ENCODE data around the gene PTTG1IP. TPM values are rescaled to one million over a fixed set of nuclear protein-coding genes. Genes with fewer than 3 reads are reported as not detected.
A peak's percentile ranks its signal among the peaks of the same experiment; 100 is the strongest.

The PTTG1IP gene
- total RNA-seq, 2 donors from 2014 or later: 301 to 351 TPM

DNA sequence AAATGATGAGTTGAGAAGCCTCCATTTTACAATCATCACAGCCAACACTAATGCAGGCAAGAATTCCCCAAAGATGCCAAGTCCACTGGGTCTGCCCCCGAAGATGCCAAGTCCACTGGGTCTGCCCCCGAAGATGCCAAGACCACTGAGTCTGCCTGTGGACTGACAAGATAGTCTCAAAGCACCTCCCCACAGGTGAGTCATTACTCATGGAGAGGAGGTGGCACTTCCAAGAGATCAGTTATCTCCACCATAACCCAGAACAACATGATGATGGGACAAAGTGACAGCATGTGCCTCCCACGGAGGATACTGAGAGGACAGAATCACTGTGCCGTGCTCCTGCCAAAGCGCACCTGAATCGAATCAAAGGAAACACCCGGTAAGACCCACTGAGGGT lies 4.8 kb downstream of the PTTG1IP start:
- no peak for TF ChIP-seq CTCF (IDR thresholded peaks at IDR 0.05)
- Histone ChIP-seq H3K9me3 (no peaks in the 10 kb centered on the region), H3K27me3 (replicated peaks; ENCODE audit: insufficient read depth) (no peaks in the 10 kb centered on the region), H3K4me1 (ENCODE audit: control insufficient read depth in 1 of 2, low read depth in 2 of 2) (peaks cover 47 to 71% of the 10 kb centered on the region in 2 donors), H3K4me3 (peak overlapping the region; percentile 91), H3K27ac (peak overlapping the region; percentile 92 to 98), H3K36me3 (peaks cover 13% of the 10 kb centered on the region)
- ATAC-seq (ENCODE audit: insufficient number of reproducible peaks, low FRiP score, low read depth): no peak
- no peak for DNase-seq (ENCODE audit: low spot score)

- H3K4me1 ChIP-seq (ENCODE audit: control insufficient read depth in 1 of 2, low read depth in 2 of 2): peaks cover 47 to 71% of the 10 kb centered on the region in 2 donors
- ATAC-seq (ENCODE audit: insufficient number of reproducible peaks, low FRiP score, low read depth): no peak
- no peaks in the 10 kb centered on the region for H3K27me3 ChIP-seq (replicated peaks; ENCODE audit: insufficient read depth)
- DNase-seq (ENCODE audit: low spot score): no peak
- peak overlapping the region; percentile 92 to 98 for H3K27ac ChIP-seq
- H3K36me3 ChIP-seq: peaks cover 18% of the 10 kb centered on the region
- no peak for TF ChIP-seq CTCF (IDR thresholded peaks at IDR 0.05)
- no peaks in the 10 kb centered on the region for H3K9me3 ChIP-seq
- peak overlapping the region; percentile 91 for H3K4me3 ChIP-seq
These were observed 5.3 kb downstream of the PTTG1IP start for GRCh38 chr21:44867999-44868700.

DNA sequence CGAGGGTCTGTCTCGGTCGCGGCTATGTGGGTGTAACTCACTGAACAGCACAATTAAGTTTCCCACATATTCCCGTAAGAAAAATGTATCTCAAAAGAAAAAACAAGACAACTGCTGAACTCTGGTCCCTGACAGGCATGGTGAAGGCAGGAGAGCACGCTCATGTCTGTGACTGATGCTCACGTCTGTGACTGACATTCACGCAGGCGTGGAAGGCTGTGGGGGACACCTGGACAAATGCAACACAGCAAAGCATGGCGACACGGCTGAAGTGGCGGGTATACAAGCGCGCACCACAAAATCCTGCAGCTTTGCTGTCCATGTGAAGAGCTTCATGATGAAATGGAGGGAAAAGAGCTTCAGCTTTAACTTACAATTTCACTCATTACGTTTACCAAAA lies 6.0 kb downstream of the PTTG1IP start:
- no peak overlapping the region for H3K4me3 ChIP-seq
- no peaks in the 10 kb centered on the region for H3K9me3 ChIP-seq
- ATAC-seq (ENCODE audit: insufficient number of reproducible peaks, low FRiP score, low read depth) (no peak), DNase-seq (ENCODE audit: low spot score) (no peak)
- peaks cover 23% of the 10 kb centered on the region for H3K36me3 ChIP-seq
- peaks cover 47 to 71% of the 10 kb centered on the region in 2 donors for H3K4me1 ChIP-seq (ENCODE audit: control insufficient read depth in 1 of 2, low read depth in 2 of 2)
- H3K27ac ChIP-seq: peak overlapping the region; percentile 92 to 98
- no peaks in the 10 kb centered on the region for H3K27me3 ChIP-seq (replicated peaks; ENCODE audit: insufficient read depth)
- TF ChIP-seq CTCF (IDR thresholded peaks at IDR 0.05): no peak

- Histone ChIP-seq H3K27me3 (replicated peaks; ENCODE audit: insufficient read depth) (no peaks in the 10 kb centered on the region), H3K36me3 (peaks cover 24% of the 10 kb centered on the region), H3K9me3 (no peaks in the 10 kb centered on the region), H3K4me3 (peak overlapping the region; percentile 3), H3K4me1 (ENCODE audit: control insufficient read depth in 1 of 2, low read depth in 2 of 2) (peaks cover 47 to 71% of the 10 kb centered on the region in 2 donors), H3K27ac (peak overlapping the region; percentile 27 to 98)
- no peak for TF ChIP-seq CTCF (IDR thresholded peaks at IDR 0.05)
- DNase-seq (ENCODE audit: low spot score) (no peak), ATAC-seq (ENCODE audit: insufficient number of reproducible peaks, low FRiP score, low read depth) (no peak)
These were observed 6.7 kb downstream of the PTTG1IP start for GRCh38 chr21:44866780-44867179.

- peaks cover 40 to 61% of the 10 kb centered on the region in 2 donors for H3K4me1 ChIP-seq (ENCODE audit: control insufficient read depth in 1 of 2, low read depth in 2 of 2)
- peaks cover 33% of the 10 kb centered on the region for H3K36me3 ChIP-seq
- no peaks in the 10 kb centered on the region for H3K27me3 ChIP-seq (replicated peaks; ENCODE audit: insufficient read depth)
- no peak overlapping the region for H3K4me3 ChIP-seq
- ATAC-seq (ENCODE audit: insufficient number of reproducible peaks, low FRiP score, low read depth) (no peak), DNase-seq (ENCODE audit: low spot score) (no peak)
- TF ChIP-seq CTCF (IDR thresholded peaks at IDR 0.05): no peak
- no peaks in the 10 kb centered on the region for H3K9me3 ChIP-seq
- H3K27ac ChIP-seq: peak overlapping the region; percentile 7 to 27
These were observed 7.8 kb downstream of the PTTG1IP start for GRCh38 chr21:44865561-44866280.
